GM21737 (cell line): ENCODE data around the gene KCNQ1.

Experiments used
- ATAC-seq: cut with Tn5 transposase; IDR thresholded peaks from one replicate; pipeline ENCODE4 v1.9.1; 2021; ENCODE audit warnings: mild to moderate bottlenecking, moderate library complexity; ENCODE audit not compliant: unreplicated experiment

Gene KCNQ1

DNA sequence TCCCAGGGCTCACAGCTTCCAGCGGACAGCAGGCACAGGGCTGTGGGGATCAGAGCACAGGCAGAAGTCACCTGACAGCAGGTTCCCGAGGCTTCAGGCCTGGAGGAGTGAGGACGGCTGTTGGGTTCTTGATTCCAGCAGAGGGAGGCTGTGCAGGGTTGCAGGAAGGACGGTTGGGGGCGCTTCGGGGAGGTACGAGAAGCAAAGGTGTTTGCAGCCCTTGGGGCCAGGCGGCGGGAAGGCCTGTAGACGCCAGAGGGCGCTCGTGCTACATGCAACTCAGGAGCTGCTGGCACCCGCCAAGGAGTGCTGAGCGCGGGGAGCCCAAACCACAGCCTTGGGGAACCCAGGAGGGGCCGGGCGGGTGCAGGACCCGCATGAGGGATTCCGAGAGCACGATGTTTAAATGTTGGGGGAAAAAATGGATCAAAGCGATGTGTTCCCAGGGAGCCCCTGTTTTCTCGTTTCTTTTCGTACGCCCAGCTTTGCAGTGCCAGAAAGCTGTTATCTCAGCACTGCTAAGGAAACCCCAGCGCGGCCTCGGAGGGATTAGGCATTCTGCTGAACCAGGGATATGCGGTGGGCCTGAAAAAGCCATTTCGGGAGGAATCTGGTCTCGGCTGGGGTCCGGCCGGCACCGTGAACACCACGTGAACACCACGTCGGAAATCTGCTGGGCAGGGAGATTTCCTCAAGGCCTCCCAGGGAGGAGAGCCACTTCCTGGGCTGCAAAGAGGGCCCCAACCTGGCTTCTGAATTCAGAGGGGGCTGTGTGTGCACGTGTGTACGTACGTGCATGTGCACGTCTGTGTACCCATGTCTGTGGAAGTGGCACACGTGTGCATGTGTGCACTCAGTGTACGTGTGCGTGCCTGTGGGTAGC is 88.1 kb downstream of the KCNQ1 start:
- ATAC-seq, result peak; percentile 61

DNA sequence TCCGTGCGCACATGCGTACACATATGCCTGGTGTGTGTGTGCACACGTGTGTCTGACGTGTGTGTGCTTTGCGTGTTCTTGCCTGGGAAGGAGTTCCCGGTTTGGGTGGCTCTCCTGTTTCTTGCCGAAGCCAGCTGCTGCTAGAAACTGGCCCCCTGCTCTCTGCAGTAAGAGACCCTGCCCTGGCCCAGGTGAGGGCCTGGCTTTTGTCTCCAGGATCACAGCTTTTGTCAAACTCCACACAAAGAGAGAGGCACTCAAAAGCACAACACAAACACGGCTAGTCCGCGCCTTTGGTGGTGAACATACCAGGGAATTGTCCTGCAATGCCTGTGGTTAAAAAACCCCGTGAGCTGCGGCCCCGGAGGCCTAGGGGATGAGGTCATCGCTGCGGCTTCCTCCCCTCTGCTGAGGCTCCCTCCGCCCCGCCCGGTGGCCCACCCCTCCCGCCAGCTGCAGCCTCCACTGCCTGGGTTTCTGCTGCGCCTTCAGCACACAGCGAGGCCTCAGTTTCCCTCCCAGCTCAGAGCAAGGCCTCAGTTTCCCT is 88.9 kb downstream of the KCNQ1 start:
- no peak for ATAC-seq

DNA sequence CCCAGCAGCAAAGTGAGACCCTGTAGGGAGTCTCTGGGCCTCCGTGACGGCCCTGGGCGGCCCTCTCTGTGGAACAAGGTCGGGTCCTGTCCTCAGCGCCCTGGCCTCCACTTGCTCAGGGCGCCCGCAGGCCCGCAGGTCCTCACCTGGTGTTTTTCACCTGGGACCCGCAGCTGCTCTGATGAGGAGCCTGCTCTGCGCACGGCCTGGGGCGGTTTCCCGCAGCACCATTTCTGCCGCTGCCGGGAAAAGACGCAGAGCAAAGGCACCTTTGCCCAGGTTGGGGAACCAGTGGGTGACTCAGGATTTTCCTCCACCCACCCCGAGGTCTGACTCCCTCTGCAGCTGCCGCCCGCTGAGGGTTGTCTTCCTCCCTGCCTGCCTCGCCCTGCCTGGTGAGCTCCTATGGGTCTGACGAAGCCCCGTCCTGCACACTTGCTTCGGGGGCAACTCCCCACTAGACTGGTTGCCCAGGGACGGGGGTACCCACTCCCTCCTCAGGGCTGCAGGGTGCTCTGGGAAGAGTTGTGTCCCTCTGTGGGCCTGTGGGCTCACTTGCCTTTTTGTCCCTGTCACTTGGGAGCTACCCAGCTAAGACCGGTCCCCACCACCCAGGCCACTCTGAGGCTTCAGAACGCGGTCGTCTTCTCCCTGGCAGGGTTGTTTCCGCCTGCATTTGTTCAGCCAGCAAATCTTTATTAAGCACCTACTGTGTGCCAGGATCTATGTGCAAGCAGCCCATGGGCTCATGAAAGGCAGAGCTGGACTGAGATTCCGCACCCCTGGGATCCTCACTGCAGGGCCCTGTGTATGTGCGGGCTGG is 89.5 kb downstream of the KCNQ1 start:
- no peak for ATAC-seq

DNA sequence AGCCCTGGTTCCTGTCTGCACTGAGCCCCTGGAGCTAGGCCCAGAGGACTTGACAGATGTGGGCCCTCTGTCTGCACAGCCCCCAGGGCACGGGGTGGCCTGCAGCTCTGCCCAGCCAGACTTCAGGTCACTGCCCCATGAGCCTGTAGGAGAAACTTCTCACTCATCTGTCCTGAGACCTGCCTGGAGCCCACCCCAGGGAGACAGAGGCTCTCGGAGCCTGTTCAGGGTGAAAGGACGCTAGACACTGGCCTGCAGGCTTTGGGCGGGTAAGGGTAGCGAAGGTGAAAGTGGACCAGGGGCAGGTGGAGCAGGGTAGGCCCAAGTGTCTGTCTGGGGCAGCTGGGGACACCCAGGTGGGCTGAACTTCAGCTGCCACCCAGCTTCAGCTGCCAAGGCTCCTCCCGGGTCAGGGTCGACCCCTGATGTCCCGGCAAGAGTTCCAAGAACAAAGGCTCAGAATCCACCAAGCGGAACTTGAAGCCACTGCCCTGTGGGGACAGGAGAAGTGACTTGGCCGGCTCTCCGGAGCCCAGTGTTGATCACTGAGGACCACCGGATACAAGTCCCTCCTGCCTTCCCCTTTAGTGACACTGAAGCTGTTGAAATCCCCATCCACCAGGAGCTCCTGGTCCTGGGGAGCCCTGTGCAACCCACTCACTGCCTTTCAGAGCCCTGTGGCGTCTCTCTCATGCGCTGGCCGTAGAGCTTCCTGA is 90.3 kb downstream of the KCNQ1 start:
- ATAC-seq, result no peak

DNA sequence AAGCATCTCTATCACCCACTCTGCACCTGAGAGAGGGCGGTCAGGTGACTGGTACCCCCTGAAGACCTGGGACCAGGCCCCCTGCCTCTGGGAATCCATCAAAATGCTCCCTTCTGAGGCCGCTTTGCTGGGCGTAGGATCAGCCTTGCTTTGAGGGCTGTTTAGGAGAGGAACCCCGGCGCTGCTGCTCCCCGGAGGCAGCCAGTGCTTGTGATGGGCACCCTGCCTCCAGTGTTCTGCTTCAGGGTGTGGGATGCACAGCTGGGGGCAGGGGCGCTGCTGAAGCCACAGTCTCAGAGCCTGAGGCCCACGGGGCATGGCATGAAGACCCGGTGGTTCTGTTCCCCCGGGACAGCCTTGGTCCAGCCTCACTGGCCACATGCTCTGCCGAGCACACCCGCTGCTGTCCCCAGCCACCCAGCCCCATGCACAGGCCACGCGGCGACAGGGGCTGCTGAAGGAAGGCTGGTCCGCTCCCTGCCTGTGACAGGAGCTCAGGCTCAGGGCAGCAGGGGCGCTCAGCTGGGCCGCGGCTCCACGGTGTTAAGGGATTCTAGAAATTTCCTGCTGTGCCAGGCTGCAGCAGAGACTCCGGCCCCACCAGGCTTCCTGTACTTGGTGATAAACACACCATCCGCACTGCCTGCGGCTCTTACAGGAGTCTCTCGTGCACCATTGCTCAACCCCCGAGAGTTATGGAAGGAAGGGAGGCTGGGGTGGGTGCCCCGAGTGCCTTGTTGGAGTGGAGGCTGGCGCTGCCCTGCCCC is 91.0 kb downstream of the KCNQ1 start:
- ATAC-seq, result no peak

DNA sequence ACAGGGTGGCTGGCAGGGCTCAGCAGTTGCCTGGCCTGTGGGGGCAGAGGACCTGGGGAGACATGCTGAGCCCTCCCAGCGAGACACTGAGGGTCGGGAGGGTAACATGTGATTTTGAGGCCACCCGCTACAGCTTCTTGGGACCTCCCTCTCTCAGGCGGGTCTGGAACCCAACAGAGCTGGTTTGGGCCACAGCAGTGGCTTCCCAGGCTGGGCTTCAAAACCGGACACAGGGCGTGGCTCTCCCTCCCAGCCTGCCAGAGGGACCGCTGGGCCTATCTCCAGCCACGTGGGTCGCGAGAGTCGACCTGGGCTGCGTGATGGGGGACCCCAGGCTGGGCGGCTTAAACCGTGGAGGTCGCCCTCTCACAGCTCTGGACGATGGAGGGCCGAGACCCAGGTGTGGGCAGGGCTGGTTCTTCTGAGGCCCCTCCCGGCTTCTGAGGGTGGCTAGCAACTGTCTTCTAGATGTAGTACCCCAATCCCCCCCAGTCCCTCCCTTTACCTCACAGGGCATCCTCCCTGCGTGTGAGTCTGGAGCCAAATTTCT is 91.7 kb downstream of the KCNQ1 start:
- ATAC-seq, result no peak

DNA sequence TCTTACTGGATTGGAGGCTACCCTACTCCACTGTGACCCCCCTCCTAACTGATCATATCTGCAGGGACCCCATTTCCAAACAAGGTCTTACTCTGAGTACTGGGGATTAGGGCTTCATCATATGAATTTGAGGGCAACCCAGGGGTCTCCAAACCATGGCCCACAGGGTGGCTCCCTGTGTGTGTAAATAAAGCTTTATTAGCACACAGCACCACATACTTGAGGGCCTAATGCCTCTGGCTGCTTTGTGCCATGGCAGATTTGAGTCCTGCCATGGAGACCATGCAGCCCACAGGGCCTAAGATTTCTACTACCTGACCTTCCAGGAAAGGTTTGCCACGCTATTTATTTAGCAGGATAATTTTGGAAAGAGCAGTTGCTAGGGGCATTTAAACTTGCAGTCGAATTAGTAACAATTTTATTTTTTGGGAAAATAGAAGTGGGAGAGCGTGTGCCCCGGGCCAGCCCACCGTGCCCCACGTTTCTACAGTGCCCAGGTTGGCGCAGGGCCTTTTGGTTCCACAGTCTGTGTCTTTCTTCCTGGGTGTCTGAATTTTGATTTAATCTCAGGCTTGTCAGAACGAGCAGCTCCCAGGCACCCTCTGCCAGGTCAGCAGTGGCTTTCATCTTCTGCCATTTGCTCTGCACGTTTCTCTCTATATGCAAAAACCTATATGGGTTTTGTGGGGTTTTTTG is 92.3 kb downstream of the KCNQ1 start:
- ATAC-seq, result no peak

DNA sequence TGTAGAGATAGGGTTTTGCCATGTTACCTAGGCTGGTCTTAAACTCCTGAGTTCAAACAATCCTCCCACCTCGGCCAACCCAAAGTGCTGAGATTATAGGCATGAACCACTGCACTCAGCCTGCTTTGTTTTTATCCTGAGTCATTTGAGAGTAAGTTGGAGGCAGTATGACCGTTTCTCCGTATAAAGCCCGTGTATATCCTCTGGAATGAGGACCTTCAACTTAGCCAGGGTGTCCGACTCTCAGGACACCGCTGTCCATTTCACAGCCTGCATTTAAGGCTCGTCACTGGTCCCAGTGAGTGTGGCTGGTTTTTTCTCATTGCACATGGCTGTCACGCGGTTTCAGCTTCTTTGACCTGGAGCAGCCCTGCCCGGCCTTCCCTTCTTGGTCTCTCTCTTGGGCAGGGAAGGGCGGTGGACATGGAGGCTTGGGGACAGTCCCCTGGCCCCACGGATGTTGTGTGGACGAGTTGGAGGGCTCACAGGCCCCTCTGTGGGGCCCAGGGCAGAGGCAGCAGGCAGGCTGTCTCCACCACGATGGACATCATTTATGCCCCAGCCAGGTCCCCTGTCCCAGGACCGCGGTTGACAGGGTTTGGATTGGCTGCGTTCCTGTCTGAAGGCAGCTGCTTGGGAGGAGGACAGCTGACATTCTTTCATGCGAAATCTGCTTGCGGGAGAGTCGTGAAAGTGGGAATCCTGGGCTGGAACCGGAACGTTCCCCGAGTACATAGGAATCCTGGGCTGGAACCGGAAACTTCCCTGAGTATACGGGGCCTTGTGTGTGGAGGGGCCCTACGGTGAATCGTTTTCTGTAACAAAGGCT is 93.3 kb downstream of the KCNQ1 start:
- no peak for ATAC-seq

DNA sequence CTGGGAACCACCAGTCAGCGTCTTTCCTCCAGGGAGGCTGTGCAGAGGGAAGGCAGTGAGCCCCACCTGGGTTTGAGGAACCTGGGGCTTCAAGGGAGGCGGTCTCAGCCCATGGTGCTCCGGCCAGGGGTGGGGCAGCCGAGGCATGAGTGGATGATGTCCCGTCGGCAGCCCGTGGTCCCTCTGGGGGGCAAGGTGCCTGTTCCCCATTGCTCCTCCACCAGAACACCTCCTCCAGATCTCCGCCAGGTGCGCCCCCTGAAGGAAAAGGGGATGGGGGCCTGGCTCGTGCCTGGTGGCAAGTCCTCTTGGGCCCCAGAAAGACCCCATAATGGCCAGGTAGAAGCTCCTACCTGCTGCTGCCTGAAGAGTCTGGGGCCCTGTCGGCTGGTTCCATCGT is 94.1 kb downstream of the KCNQ1 start:
- ATAC-seq, result no peak

DNA sequence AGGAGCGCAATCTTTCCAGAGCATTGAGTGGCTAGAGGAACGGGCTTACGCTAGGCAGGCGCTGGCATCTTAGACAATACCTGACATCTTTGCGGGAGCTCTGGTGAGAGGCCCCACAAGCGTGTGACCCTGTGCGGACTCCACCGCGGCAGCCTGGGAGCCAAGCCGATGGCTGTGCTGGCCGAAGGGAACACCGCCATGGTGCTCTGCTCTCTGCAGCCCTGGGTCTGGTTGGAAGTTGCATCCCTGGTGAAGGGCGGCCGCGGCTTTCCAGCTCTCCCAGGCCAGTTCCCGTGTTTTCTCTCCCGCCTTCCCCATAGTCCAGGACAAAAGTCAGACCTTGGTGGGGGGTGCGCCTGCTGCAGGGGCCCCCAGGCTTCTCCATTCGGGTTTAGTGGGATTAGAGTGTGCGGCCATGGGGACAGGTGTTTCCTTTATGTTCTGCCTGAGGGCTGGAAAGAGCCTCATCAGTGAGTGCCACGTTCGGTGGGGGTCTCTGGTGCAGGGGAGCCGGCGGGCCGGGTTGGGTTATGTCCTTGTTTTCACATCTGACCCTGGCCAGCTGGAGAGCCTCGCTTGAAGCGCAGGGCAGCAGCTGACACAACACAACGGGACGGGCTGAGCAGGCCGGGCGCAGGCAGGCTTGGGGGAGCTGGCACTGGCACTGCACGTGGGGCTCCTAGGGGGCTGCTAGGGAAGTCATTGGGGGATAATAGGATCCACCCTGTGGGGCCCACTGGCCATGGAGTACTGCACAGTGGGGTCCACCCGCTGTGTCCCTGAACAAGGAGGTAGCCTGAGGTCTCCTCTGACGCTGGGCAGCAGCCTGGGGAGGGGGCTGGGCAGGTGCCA is 94.8 kb downstream of the KCNQ1 start:
- no peak for ATAC-seq

DNA sequence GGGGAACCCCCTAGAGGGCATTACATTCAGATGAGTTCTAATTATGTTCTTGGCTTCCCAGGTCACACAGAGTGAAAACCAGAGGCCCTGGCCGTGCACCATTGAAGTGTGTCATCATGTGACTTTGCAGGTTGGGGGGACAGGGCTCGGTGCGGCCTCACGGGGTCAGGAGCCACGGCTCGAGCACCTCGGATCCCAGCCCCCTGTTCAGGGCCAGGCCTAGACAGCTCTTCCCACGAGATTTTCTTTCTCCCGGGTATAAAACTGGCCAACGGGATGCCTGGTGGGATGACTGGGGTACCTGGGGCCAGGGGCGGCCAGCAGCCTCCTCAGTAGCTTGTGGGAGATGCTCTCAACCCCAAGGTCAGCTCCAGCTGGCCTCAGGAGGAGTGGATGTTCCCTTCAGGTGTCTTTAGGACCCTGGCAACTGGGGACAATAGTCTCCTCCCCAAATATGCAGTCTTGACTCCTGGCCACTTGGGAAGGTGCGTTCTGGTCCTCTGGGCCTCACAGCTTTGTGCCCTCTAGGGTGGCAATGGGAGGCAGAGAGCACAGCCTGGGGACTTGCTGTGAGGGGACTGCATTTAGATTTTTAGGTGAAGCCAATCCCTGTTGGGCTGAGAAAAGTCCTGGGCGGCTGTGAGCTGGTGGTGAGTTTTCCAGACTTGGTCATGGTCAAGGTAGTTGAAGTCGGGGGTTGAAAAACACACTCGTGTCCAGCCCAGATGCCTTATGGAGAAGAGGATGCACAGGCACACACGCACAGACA is 95.6 kb downstream of the KCNQ1 start:
- no peak for ATAC-seq

DNA sequence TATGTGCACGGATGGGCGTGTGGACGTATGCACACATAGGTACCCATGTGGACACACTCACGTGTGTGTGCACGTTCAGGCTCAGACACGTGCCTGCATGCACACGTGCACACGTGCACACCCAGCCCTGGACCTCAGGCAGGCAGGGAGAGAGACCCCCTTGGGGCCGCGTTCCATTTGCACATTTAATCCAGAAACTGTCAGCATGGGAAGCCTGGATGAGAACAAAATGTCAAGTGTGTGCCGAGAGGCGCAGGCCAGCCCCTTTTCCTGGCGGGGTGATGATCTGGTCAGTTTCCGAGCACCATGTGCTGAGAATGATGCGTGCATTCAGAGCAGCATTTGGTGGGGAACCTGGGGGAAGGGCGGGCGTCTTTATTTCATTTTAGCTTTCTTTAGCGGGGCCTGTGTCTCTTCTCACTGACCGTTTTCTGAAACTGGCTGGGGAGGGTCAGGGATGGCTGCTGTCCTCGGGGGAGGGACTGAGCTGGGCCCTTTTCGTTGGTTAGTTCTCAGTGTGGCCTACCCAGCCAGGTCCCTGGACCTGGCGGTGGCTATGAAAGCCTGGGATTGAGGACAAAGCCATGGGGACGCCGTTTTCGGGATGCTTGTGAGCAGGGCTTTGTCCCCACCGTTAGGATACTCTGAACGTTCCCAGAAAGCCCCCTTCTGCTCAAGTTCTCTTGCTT is 96.3 kb downstream of the KCNQ1 start:
- ATAC-seq, result no peak

DNA sequence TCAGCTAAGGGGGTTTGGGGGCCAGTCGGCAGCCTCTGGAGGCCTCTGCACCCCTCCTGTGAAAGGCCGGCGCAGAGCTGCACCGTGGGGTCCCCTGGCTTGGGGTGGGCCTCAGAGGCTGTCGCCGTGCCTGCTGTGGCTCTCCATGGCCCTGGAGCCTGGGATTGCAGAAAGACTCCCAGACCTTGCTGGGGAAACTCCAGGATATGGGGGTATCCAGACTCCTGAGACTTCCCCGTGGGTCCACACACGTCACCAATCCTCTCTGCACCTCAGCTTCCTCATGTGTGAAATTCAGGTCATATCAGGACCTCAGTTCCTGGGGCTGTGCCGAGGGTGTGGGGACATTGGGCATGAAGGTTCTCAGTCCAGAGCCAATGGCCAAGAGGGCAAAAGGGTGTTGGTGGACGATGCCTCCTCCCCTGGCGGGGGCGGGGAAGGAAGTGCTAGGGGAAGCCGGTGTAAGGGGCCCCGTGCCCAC is 97.1 kb downstream of the KCNQ1 start:
- no peak for ATAC-seq

DNA sequence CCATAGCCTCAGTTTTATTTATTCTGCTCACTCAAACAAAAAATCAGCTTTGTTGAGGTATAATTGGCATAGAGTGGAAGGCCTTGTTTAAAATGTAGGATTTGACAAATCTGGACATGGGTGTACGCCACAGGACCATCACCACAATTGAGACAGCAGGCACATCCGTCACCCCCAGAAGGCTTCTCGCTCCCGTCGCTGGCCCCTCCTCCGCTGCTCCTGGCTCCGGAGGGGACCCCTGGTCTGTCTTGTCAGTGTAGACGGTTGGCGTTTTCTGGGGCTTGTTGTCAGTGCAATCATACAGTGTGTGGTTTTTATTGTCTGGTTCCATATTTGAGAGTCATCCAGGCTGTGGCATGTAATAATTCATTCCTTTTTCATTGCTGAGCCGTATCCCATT is 97.6 kb downstream of the KCNQ1 start:
- no peak for ATAC-seq

DNA sequence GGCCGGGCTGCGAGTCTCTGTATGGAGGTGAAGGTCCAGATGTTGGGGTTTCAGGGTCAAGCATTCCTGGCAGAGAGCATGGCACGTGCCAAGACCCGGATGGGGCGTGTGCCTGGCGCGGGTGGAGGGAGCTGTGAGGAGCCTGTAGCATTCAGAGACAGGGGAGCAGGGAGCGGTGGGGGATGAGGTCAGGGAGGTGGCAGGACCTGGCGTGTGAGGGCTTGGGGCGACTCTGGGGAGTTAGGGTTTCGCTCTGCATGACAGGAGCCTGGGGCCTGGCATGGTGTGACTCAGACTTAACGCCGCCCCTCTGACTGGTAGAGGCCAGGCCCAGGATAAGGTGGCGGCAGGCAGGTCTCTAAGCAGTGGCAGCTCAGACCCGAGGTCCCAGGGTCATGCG is 103.0 kb downstream of the KCNQ1 start:
- no peak for ATAC-seq

DNA sequence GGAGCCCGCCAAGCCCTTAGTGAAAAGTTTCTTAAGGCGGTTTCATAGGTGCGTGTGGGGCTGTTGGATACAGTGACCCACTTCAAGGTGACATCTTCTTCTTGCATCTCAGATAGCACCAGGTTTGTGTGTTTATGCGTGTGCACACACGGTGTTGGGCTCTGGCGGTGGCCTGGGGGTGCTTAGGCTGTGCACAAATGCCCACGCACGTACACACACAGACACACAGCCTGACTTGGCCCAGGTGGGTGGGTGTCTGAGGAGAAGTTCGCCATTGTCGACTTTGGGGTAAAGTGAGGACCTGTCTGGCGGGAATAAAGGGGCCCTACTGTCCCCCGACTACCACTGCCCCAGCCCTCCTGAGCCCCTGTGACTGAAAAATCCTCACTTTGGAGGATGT is 103.8 kb downstream of the KCNQ1 start:
- no peak for ATAC-seq
